ENCODE results near the gene HAPSTR1. TPM values are rescaled to one million over a fixed set of nuclear protein-coding genes. Genes with fewer than 3 reads are reported as not detected.
A peak's percentile ranks its signal among the peaks of the same experiment; 100 is the strongest.

Gene HAPSTR1
- total and polyA plus RNA-seq, 2 of the 13 experiments (the other 11 are each of a cell fraction or from before 2014, with no cell fraction given) = 25.2 to 83.2 TPM

DNA sequence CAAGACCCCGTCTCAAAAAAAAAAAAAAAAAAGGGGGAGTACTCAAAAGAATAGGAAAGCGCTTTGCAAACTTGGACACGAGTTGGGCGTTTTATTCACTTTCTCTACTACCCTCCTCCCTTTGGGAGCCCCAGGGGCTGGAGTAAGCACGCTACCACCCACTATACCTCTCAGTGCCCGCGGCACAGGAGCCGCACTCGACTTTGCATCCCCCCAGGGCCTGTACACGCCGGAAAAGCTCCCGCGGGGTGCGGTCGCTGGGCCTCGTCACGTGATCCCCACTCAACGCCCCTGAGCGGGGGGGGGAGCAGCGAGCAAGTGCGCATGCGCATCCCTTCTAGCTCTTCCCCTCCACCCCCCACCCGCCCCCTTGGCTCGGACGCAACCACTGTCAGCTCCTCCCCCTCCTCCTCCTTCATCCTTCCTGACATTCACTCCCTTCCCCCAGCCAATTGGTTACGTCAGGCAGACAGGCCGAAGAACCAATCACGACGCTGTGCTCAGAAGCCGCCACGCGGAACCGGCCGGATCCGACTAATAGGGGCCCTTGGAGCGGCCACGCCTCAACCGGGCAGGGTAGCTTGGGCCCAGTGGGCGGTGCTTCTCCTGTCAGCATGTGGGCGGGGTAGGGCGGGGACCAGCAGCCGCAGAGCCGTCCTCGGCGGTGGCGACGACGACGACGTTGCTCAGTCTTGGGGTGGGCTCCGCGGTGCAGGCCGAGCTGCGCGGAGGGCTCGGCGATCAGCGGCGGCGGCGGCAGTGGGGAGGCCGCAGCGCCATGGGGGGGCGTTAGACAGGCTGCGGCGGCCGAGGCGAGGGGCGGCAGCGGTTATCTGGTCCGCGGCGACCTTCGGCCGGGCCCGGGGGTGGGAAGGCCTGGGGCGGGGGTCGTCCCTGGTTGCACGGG lies at the start of gene HAPSTR1 (continued):
- TF ChIP-seq, protein P1, sequence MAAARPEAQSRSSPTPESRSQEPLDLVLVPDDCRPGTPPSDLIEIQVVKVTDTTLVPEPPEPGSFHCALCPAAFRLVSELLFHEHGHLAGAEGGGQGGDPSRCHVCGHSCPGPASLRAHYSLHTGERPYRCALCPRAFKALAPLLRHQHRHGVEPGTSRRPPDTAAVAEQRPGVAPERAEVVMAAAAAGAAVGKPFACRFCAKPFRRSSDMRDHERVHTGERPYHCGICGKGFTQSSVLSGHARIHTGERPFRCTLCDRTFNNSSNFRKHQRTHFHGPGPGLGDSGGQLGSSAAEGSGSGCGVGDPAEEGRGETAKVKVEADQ (CRISPR knock-in tag; IDR thresholded peaks at IDR 0.05; ENCODE audit: borderline replicate concordance) = peak; percentile 98
- TF ChIP-seq, protein P2, sequence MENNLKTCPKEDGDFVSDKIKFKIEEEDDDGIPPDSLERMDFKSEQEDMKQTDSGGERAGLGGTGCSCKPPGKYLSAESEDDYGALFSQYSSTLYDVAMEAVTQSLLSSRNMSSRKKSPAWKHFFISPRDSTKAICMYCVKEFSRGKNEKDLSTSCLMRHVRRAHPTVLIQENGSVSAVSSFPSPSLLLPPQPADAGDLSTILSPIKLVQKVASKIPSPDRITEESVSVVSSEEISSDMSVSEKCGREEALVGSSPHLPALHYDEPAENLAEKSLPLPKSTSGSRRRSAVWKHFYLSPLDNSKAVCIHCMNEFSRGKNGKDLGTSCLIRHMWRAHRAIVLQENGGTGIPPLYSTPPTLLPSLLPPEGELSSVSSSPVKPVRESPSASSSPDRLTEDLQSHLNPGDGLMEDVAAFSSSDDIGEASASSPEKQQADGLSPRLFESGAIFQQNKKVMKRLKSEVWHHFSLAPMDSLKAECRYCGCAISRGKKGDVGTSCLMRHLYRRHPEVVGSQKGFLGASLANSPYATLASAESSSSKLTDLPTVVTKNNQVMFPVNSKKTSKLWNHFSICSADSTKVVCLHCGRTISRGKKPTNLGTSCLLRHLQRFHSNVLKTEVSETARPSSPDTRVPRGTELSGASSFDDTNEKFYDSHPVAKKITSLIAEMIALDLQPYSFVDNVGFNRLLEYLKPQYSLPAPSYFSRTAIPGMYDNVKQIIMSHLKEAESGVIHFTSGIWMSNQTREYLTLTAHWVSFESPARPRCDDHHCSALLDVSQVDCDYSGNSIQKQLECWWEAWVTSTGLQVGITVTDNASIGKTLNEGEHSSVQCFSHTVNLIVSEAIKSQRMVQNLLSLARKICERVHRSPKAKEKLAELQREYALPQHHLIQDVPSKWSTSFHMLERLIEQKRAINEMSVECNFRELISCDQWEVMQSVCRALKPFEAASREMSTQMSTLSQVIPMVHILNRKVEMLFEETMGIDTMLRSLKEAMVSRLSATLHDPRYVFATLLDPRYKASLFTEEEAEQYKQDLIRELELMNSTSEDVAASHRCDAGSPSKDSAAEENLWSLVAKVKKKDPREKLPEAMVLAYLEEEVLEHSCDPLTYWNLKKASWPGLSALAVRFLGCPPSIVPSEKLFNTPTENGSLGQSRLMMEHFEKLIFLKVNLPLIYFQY (CRISPR knock-in tag; IDR thresholded peaks at IDR 0.05; ENCODE audit: borderline replicate concordance) = no peak
- TF ChIP-seq ZBTB8A (CRISPR knock-in tag; IDR thresholded peaks at IDR 0.05; ENCODE audit: borderline replicate concordance, low read depth) = peak; percentile 77; the same call in 1 of the 2 replicates
- peak; percentile 92 for TF ChIP-seq ZNF564 (CRISPR knock-in tag; IDR thresholded peaks at IDR 0.05)
- peak; percentile 81; the same call in 1 of the 2 replicates for TF ChIP-seq ZNF256 (CRISPR knock-in tag; conservative IDR thresholded peaks at IDR 0.05)
- TF ChIP-seq ZNF720 (CRISPR knock-in tag; IDR thresholded peaks at IDR 0.05) = peak; percentile 92; the same call in 1 of the 2 replicates
- peak; percentile 90 for TF ChIP-seq SP4 (CRISPR knock-in tag; IDR thresholded peaks at IDR 0.05)
- TF ChIP-seq, protein P3, sequence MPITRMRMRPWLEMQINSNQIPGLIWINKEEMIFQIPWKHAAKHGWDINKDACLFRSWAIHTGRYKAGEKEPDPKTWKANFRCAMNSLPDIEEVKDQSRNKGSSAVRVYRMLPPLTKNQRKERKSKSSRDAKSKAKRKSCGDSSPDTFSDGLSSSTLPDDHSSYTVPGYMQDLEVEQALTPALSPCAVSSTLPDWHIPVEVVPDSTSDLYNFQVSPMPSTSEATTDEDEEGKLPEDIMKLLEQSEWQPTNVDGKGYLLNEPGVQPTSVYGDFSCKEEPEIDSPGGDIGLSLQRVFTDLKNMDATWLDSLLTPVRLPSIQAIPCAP (CRISPR knock-in tag; IDR thresholded peaks at IDR 0.05; ENCODE audit: low read depth) = no peak; the same call in 1 of the 2 replicates
- TF ChIP-seq ZNF563 (CRISPR knock-in tag; IDR thresholded peaks at IDR 0.05) = peak; percentile 93; the same call in 1 of the 2 replicates
- TF ChIP-seq, protein P4, sequence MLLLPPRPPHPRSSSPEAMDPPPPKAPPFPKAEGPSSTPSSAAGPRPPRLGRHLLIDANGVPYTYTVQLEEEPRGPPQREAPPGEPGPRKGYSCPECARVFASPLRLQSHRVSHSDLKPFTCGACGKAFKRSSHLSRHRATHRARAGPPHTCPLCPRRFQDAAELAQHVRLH (CRISPR knock-in tag; IDR thresholded peaks at IDR 0.05; ENCODE audit: borderline replicate concordance, low read depth) = peak; percentile 83; the same call in 1 of the 2 replicates
- peak; percentile 90 for TF ChIP-seq ATF1 (CRISPR knock-in tag; IDR thresholded peaks at IDR 0.05)
- TF ChIP-seq SMAD9 (CRISPR knock-in tag; IDR thresholded peaks at IDR 0.05) = peak; percentile 95; the same call in 1 of the 2 replicates
- no peak for TF ChIP-seq SMARCE1 (IDR thresholded peaks at IDR 0.05; ENCODE audit: borderline replicate concordance)
- TF ChIP-seq, protein P5, sequence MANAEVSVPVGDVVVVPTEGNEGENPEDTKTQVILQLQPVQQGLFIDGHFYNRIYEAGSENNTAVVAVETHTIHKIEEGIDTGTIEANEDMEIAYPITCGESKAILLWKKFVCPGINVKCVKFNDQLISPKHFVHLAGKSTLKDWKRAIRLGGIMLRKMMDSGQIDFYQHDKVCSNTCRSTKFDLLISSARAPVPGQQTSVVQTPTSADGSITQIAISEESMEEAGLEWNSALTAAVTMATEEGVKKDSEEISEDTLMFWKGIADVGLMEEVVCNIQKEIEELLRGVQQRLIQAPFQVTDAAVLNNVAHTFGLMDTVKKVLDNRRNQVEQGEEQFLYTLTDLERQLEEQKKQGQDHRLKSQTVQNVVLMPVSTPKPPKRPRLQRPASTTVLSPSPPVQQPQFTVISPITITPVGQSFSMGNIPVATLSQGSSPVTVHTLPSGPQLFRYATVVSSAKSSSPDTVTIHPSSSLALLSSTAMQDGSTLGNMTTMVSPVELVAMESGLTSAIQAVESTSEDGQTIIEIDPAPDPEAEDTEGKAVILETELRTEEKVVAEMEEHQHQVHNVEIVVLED (CRISPR knock-in tag; IDR thresholded peaks at IDR 0.05; ENCODE audit: borderline replicate concordance) = peak; percentile 74
- TF ChIP-seq ZNF761 (CRISPR knock-in tag; conservative IDR thresholded peaks at IDR 0.05) = peak; percentile 80; the same call in 1 of the 2 replicates
- peak; percentile 20 for TF ChIP-seq BCL6 (CRISPR knock-in tag; IDR thresholded peaks at IDR 0.05)
- TF ChIP-seq ZNF367 (CRISPR knock-in tag; IDR thresholded peaks at IDR 0.05; ENCODE audit: borderline replicate concordance) = no peak; the same call in 1 of the 2 replicates
